Measurements from ENCODE around the gene KCNQ1. TPM values are rescaled to one million over a fixed set of nuclear protein-coding genes. Genes with fewer than 3 reads are reported as not detected.

The KCNQ1 gene
- total RNA-seq, 1 experiment from 2014 or later, result 2.3 TPM

GRCh38 chr11:2858995-2859698, 414.3 kb downstream of the KCNQ1 start:
- H3K27ac Mint-ChIP-seq, result no peak overlapping the region
- no peak overlapping the region for H2BK12ac ChIP-seq (ENCODE audit: insufficient read length, low read depth, low read length)
- H3K56ac ChIP-seq (ENCODE audit: insufficient read length, low read depth, low read length), result no peak overlapping the region
- no peak overlapping the region for H4K91ac ChIP-seq (ENCODE audit: insufficient read length, low read depth, low read length)
- H3K23me2 ChIP-seq (ENCODE audit: insufficient read length, low read depth, low read length, poor library complexity, severe bottlenecking), result peaks cover 4% of the 10 kb centered on the region
- H3K9me3 ChIP-seq (ENCODE audit: control insufficient read depth, low read depth, low read length), result no peaks in the 10 kb centered on the region
- H3K23ac ChIP-seq (ENCODE audit: insufficient read length, low read depth, low read length), result no peak overlapping the region
- peaks cover 87% of the 10 kb centered on the region for H3K27me3 Mint-ChIP-seq (ENCODE audit: low read depth)
- H3K79me1 ChIP-seq (ENCODE audit: insufficient read depth, low read depth, low read length, poor library complexity, severe bottlenecking), result no peaks in the 10 kb centered on the region
- no peaks in the 10 kb centered on the region for H3K9me3 Mint-ChIP-seq
- H2BK120ac ChIP-seq (ENCODE audit: low read depth, low read length, poor library complexity, severe bottlenecking), result no peak overlapping the region
- no peak overlapping the region for H3K14ac ChIP-seq (ENCODE audit: insufficient read depth, low read length)
- H2AFZ ChIP-seq (ENCODE audit: low read length), result no peak overlapping the region
- H2BK20ac ChIP-seq (ENCODE audit: low read depth, low read length, poor library complexity, severe bottlenecking), result no peak overlapping the region
- no peaks in the 10 kb centered on the region for H3K79me2 ChIP-seq (ENCODE audit: insufficient read depth, low read length)
- H3K4me1 ChIP-seq (ENCODE audit: insufficient read depth, low read length), result no peaks in the 10 kb centered on the region
- H2BK5ac ChIP-seq (ENCODE audit: insufficient read length, low read length), result no peak overlapping the region
- no peak overlapping the region for H3K18ac ChIP-seq (ENCODE audit: insufficient read length, low read depth, low read length)
- no peak overlapping the region for H3K4me3 Mint-ChIP-seq
- H3K4me1 Mint-ChIP-seq, result peaks cover 23 to 24% of the 10 kb centered on the region in 2 experiments
- H3K4ac ChIP-seq (ENCODE audit: low read depth, low read length), result no peak overlapping the region
- TF ChIP-seq CTCF (conservative IDR thresholded peaks at IDR 0.05), result no peak
- no peaks in the 10 kb centered on the region for H3K36me3 Mint-ChIP-seq (ENCODE audit: insufficient read depth in 1 of 3, low read depth in 3 of 3)
- no peak overlapping the region for H3T11ph ChIP-seq (ENCODE audit: low read length)
- no peak overlapping the region for H2BK15ac ChIP-seq (ENCODE audit: low read depth, low read length)
- WGBS (ENCODE audit: extremely low coverage, insufficient read length, low lambda C conversion rate), result no CpG with 5 or more reads among the region's 16 CpGs
- no peak overlapping the region for H3K9ac ChIP-seq (ENCODE audit: extremely low read depth, insufficient read length, low read length)
- H4K8ac ChIP-seq (replicated peaks; ENCODE audit: insufficient read length, low read depth, low read length), result no peak overlapping the region
- no peak for DNase-seq
- no peak overlapping the region for H3K27ac ChIP-seq (ENCODE audit: insufficient read length, low read depth, low read length)
- no peak overlapping the region for H4K5ac ChIP-seq (ENCODE audit: insufficient read length, low read depth, low read length)
- no peaks in the 10 kb centered on the region for H4K20me1 ChIP-seq (ENCODE audit: control insufficient read depth, insufficient read depth, insufficient read length)
- H3K27me3 ChIP-seq (ENCODE audit: insufficient read depth, low read length), result peaks cover 10% of the 10 kb centered on the region; the same call in 1 of the 2 replicates
- H2AK5ac ChIP-seq (ENCODE audit: insufficient read length, low read length), result no peak overlapping the region
- no peak overlapping the region for H3K4me2 ChIP-seq (ENCODE audit: insufficient read depth, insufficient read length, low read length)

Measured in H9 (cell line).